Peyer's patch (tissue), 4 donors: ENCODE data around the gene PPP1R12B.

Source experiments
- CTCF ChIP-seq, 6 experiments: fragments of 450-650 bp in 4 of 6; fragments of 200-600 bp in 2 of 6; sonication (generic) in 1 of 6; IDR thresholded peaks; one replicate each; pipeline ENCODE4 v1.5.1; 2017 to 2019; ENCODE audit warnings: antibody characterized with exemption in 6 of 6, mild to moderate bottlenecking in 3 of 6, moderate library complexity in 1 of 6
- POLR2A ChIP-seq, 2 donors: fragments of 450-650 bp; IDR thresholded peaks; one replicate each; pipeline ENCODE4 v1.5.1; 2017; ENCODE audit warnings: antibody characterized with exemption in 2 of 2, mild to moderate bottlenecking in 2 of 2, moderate library complexity in 2 of 2

GRCh38 chr1:202588503-202589189, 240.1 kb downstream of the PPP1R12B start:
- TF ChIP-seq CTCF (IDR thresholded peaks at IDR 0.05) (no peak), POLR2A (IDR thresholded peaks at IDR 0.05) (no peak)
